Activated CD4-positive, alpha-beta T cell treated with anti-CD3 and anti-CD28 coated beads for 4 hours (primary cell): Measurements from ENCODE around the gene OOSP1.
"Not testable (repeated sequence)": the region's sequence is repeated elsewhere in the genome, so short reads cannot be mapped to it uniquely, and the experiment has no call there.

Experiments used
- DNase-seq, 2 donors: peaks; one replicate each; pipeline ENCODE4 v3.0.0-alpha.2; 2020

OOSP1 gene

GRCh38 chr11:59938132-59938531, at the start of gene OOSP1:
TSS of gene OOSP1 (plus strand) at chr11:59938432. CDS start at chr11:59938455, 23 bp downstream.
- no peak for DNase-seq

- DNase-seq = no peak
These were observed 46.5 kb upstream of the OOSP1 start for GRCh38 chr11:59891781-59892181.

GRCh38 chr11:59894616-59895015, 43.6 kb upstream of the OOSP1 start:
- no peak for DNase-seq

DNA sequence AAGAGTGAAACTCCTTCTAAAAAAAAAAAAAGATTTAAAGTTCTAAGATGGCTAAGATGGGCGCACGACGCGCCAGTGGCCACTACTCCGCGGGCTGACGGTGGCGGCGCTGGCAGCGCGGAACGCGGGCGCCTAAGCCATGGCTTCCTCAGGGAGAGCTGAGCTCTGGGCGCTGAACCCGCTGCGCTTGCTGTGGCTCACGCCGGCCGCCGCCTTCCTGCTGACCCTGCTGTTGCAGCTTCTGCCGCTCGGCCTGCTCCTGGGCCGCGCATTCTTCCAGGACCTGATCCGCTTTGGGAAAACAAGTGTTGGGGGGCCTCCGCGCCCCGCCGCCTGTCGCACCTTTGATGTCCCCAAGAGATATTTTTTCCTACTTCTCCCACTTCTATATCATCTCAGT, 40.2 kb upstream of the OOSP1 start:
- DNase-seq = no peak

DNA sequence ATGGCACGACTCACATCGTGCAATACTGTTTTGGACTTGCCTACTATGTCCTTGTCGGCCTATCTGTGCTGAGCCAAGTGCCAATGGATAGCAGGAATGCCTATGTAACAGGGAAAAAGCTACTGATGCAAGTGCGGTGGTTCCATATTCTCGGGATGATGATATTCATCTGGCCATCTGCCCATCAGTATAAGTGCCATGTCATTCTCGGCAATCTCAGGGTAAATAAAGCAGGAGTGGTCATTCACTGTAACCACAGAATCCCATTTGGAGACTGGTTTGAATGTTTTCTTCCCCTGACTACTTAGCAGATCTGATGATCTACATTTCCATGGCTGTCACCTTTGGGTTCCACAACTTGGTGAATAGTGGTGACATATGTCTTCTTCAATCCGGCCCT, 39.6 kb upstream of the OOSP1 start:
- DNase-seq = no peak

GRCh38 chr11:59899532-59899931, 38.7 kb upstream of the OOSP1 start:
- DNase-seq = no peak

DNA sequence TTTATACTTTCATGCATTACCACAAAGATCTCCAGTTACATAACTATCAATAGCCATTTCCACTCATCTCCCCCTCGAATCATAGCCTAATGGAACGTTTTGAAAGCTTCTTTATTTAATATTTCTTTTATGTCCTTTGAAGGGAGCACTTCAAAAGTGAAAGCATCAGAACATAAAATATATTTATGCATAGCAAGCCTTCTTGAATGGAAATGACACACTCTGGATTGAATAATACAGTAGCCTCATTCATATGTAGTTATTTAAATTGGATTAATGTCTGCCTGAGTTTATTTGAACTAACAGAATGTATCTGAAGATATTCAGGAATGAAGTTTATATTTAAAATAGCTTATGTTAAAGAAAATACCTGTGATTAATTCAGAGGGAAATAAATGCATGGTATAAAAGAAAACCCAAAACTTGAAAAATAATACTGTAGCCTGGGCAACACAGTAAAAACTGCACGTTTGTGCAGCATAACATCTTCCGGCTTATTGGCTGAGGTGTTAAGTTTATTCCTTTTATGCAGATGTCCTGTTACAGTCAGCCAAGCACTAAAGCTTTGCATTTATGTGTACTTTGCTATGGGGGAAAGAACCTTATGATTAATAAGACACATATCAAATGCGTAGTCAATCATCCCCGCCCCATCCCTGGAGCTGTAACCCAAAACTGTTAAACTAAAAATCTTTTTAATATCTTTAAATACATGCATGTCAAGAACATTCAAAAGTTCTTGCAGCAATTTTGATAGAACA, 37.7 kb upstream of the OOSP1 start:
- DNase-seq = no peak

- DNase-seq = no peak
These were observed 36.9 kb upstream of the OOSP1 start for GRCh38 chr11:59901306-59901705.

GRCh38 chr11:59903569-59903968, 34.7 kb upstream of the OOSP1 start:
- not testable (repeated sequence) for DNase-seq

DNA sequence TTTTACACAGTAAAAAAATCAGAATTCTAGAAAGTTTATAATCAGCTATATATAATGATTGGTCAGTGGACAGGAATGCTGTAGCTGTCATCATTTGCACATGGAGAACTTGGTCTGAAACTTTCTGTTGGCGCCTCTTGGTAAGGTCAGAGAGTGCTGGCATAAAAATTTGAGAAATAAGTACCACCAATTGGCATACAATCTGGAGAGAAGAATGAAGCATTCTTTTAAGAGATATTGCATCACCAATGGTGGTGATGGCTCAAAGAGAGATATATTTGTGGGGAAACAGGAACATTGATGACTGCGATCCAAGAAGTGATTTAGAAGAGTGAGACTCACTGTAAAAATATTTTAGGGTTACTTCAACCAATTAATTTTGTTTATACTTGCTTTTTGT, 19.8 kb upstream of the OOSP1 start:
- no peak for DNase-seq

DNA sequence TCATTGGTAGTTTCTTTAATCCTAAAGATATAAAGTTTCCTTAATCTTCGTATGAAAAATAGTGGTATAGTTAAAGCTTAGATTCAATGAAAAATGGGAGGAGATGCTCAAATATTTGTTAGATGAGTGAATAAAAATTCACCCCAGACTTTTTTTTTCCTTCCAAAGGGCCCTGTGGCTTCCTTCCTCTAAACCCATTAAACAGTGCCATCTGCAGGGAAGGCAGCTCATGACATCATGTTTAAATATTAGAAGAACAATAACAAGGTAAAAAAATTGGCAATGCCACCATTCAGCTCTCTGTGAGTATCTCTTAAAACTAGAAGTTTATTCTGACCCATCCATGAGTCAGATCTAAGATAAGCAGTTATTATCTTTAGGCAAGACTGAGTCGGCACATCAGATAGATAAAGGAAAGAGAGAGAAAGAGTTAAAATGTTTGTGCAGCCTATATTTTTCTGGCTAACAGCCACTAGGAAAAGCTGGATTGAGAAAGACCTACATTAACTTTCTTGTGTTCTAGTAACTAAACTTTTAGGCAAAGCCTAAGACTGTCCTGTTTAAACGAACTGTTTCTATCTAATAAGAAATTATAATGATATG, 19.1 kb upstream of the OOSP1 start:
- peak in 1 of 2 donors; percentile 19 for DNase-seq

GRCh38 chr11:59923813-59924212, 14.4 kb upstream of the OOSP1 start:
- no peak for DNase-seq

DNA sequence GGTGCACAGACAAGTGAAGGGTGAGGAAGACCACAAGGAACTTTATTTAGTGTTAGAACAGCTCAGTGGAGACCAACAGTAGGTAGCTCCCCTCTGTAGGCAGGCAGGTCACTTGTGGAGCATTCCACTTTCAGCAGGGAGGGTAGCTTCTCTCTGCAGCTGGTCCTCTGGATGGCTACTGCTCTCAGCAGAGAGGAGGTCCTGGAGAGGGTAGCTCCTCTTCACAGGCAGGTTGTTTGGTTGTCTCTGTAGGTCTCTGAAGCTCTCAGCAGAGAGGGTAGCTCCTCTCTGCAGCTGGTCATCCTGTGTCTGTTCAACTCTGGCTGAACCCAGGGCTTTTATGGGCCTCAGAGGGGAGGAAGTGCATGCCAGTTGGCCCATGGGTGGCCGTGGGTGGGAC, 6.5 kb upstream of the OOSP1 start:
- no peak for DNase-seq

DNA sequence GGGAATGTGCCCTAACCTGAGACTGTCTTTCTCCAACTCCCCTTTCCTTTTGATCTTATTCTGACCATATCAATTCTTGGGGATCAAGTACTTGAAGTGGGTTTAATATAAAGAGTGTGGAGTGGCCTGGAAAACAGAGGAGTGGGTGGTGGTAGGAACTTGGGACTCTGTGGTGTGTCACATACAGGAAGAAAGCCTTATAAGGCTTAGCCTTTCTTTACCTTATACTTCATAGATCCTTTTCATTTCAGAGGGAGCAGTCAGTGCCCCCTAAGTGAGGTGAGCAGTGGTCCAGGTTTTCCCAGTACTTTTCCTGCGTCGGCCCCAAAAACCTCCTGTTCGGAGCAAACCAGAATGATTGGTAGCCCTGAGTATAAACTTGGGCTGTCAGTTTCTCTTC, 486 bp downstream of the OOSP1 start:
- no peak for DNase-seq

DNA sequence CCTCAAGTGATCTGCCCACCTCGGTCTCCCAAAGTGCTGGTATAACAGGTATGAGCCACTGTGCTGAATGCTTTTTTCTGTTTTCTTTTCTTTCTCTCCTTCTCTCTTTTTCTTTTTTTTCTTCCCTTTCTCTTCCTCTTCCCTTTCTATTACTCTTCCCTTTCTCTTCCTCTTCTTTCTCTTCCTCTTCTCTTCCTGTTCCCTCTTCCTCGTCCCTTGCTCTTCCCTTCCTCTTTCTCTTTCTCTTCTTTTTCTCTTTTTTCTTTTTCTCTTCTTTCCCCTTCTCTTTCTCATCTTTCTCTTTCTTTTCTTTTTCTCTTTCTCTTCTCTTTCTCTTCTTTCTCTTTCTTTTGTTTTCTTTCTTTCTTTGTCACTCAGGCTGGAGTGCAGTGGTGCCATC, 1.2 kb downstream of the OOSP1 start:
- no peak for DNase-seq

DNA sequence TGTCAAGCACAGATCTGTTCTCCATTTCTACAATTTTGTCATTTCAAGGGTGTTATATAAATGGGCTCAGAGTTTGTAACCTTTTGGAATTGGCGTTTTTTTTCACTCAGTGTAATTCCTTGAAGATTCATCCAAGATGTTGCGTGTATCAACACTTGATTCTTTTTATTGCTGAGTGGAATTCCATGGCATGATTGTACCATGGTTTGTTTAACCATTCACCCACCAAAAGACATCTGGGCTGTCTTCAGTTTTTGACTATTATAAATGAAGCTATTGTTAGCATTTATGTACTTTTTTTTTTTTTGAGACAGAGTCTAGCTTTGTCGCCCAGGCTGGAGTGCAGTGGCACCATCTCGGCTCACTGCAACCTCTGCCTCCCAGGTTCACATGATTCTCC, 2.9 kb downstream of the OOSP1 start:
- DNase-seq = no peak

- no peak for DNase-seq
These were observed 5.9 kb downstream of the OOSP1 start for GRCh38 chr11:59943997-59944714.

- DNase-seq = no peak
These were observed 6.5 kb downstream of the OOSP1 start for GRCh38 chr11:59944720-59945119.

GRCh38 chr11:59953463-59954218, 15.4 kb downstream of the OOSP1 start:
- DNase-seq = no peak

DNA sequence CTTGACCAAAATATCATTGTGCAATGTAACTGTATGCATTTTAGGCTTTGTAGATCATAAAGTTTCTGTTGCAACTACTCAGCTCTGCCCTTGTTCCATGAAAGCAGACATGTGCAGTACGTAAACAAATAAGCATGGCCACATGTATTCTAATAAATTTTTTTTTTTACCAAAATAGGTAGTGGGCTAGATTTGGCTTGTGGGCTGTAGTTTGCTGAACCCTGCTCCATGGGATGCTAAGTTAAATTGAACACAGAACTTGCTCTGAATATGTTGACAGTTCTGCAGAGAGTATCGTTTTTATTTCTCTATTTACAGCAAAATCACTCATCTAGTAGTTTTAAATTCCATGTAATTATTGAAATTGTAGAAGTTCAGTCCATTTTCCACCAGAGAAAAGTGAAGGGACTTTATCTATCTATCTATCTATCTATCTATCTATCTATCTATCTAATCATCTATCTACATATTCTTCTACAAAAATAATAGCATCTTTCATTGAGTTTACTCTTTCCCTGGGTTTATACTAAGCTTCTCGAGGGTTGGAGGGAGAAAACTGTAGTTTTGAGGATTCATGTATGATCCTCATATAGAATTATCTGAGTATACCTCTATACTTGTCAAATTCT, 16.1 kb downstream of the OOSP1 start:
- DNase-seq = no peak

DNA sequence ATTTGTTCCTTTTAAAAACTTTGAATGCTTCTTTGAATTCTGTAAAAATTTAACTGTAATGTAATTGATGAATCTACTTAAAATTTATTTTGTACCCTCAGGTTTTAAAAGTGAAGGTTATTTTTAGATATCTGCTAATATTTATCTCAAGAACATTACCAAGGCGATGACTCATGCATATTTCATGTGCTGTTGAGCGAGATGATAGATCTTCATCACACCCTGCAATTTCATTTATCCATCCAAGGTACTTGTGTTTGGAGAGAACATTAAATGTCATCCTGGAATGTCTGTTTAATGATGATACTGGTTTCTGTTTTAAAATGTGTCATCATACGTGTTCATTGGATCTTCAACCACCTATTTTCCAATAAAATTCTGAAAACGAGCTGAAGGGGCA, 18.9 kb downstream of the OOSP1 start:
- no peak for DNase-seq

DNA sequence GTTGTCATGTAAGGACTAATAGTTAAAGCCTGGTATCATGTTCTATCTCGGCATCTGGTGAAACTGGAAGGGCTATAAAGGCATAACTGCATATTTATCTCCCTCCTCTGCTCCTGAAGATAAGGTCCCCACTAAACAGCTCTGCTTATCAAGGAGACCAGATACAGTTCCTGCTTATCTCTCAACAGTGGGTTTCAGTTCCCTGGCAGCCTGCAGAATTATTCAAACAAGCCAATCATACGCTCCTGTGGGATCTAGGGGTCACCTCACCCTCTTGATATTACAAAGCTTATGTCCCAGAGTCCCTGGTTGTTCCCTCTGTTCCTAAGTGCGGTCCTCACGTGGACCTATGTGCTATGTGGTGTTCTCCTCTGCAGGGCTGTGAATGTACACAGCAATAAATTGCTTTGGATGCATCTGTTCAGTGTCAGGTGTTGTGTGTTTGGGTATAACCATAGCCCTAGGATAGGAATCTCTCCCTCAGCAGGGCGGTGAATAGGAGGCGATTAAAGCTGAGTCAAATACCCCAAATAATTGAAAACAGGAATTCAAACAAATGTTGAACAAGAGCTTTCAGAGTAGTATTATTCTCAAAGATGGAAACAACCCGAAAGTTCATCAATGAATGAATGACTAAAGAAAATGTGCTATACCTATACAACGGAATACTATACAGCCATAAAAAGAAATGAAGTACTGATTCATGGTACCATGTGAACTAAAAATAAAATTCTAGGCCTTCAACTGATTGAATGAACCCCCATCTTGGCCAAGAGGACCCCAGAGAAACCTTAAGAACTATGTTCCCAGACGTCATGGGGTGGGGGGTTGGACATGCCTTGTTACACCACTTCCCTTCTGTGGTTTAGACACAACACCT, 22.5 kb downstream of the OOSP1 start:
- no peak for DNase-seq
